ENCODE results near the gene ERAP2. TPM values are rescaled to one million over a fixed set of nuclear protein-coding genes. Genes with fewer than 3 reads are reported as not detected.

Gene ERAP2
- total and polyA plus RNA-seq, 2 of the 13 experiments (the other 11 are each of a cell fraction or from before 2014, with no cell fraction given), result 12.8 to 16.6 TPM

DNA sequence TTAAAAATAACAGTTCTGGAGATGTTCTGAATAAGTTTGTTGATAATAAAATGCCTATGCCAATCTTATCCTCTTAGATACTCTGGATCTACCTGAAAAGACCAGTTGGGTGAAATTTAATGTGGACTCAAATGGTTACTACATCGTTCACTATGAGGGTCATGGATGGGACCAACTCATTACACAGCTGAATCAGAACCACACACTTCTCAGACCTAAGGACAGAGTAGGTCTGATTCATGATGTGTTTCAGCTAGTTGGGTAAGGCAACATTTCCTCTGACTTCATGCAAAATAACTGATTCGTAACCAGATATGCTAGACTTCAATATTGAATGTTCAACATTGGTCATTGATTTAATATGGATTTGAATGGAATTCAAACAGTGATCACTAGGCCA is 27.0 kb downstream of the ERAP2 start (continued):
- TF ChIP-seq, protein P1, sequence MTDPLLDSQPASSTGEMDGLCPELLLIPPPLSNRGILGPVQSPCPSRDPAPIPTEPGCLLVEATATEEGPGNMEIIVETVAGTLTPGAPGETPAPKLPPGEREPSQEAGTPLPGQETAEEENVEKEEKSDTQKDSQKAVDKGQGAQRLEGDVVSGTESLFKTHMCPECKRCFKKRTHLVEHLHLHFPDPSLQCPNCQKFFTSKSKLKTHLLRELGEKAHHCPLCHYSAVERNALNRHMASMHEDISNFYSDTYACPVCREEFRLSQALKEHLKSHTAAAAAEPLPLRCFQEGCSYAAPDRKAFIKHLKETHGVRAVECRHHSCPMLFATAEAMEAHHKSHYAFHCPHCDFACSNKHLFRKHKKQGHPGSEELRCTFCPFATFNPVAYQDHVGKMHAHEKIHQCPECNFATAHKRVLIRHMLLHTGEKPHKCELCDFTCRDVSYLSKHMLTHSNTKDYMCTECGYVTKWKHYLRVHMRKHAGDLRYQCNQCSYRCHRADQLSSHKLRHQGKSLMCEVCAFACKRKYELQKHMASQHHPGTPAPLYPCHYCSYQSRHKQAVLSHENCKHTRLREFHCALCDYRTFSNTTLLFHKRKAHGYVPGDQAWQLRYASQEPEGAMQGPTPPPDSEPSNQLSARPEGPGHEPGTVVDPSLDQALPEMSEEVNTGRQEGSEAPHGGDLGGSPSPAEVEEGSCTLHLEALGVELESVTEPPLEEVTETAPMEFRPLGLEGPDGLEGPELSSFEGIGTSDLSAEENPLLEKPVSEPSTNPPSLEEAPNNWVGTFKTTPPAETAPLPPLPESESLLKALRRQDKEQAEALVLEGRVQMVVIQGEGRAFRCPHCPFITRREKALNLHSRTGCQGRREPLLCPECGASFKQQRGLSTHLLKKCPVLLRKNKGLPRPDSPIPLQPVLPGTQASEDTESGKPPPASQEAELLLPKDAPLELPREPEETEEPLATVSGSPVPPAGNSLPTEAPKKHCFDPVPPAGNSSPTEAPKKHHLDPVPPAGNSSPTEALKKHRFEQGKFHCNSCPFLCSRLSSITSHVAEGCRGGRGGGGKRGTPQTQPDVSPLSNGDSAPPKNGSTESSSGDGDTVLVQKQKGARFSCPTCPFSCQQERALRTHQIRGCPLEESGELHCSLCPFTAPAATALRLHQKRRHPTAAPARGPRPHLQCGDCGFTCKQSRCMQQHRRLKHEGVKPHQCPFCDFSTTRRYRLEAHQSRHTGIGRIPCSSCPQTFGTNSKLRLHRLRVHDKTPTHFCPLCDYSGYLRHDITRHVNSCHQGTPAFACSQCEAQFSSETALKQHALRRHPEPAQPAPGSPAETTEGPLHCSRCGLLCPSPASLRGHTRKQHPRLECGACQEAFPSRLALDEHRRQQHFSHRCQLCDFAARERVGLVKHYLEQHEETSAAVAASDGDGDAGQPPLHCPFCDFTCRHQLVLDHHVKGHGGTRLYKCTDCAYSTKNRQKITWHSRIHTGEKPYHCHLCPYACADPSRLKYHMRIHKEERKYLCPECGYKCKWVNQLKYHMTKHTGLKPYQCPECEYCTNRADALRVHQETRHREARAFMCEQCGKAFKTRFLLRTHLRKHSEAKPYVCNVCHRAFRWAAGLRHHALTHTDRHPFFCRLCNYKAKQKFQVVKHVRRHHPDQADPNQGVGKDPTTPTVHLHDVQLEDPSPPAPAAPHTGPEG (CRISPR knock-in tag; IDR thresholded peaks at IDR 0.05), result no peak
- no peak for TF ChIP-seq CCDC6 (CRISPR knock-in tag; IDR thresholded peaks at IDR 0.05)
- no peak for TF ChIP-seq ZNF260 (CRISPR knock-in tag; IDR thresholded peaks at IDR 0.05; ENCODE audit: borderline replicate concordance, low read depth)
- TF ChIP-seq SMAD1 (CRISPR knock-in tag; IDR thresholded peaks at IDR 0.05; ENCODE audit: borderline replicate concordance, low read depth), result no peak
- TF ChIP-seq, protein P2, sequence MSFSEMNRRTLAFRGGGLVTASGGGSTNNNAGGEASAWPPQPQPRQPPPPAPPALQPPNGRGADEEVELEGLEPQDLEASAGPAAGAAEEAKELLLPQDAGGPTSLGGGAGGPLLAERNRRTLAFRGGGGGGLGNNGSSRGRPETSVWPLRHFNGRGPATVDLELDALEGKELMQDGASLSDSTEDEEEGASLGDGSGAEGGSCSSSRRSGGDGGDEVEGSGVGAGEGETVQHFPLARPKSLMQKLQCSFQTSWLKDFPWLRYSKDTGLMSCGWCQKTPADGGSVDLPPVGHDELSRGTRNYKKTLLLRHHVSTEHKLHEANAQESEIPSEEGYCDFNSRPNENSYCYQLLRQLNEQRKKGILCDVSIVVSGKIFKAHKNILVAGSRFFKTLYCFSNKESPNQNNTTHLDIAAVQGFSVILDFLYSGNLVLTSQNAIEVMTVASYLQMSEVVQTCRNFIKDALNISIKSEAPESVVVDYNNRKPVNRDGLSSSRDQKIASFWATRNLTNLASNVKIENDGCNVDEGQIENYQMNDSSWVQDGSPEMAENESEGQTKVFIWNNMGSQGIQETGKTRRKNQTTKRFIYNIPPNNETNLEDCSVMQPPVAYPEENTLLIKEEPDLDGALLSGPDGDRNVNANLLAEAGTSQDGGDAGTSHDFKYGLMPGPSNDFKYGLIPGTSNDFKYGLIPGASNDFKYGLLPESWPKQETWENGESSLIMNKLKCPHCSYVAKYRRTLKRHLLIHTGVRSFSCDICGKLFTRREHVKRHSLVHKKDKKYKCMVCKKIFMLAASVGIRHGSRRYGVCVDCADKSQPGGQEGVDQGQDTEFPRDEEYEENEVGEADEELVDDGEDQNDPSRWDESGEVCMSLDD (CRISPR knock-in tag; IDR thresholded peaks at IDR 0.05; ENCODE audit: borderline replicate concordance), result no peak

All from HepG2 (cell line).